HEK293 (cell line): ENCODE results near the gene UGT1A8.

Experiments
- CTCF ChIA-PET: fragments of 350-600 bp; formaldehyde crosslinking; extraction: SDS; loops from one replicate; lab custom pipeline; 2021; ENCODE audit warnings: antibody characterized with exemption; lab: Yijun Ruan, JAX
- POLR2A ChIA-PET: fragments of 300-600 bp; formaldehyde crosslinking; extraction: SDS; loops from one replicate; lab custom pipeline; 2020; ENCODE audit warnings: antibody characterized with exemption, inconsistent platforms; lab: Yijun Ruan, JAX
- H3K27ac ChIP-seq: fragments of 200-500 bp; sonication (Bioruptor generic); 2 replicates; pipeline ENCODE4 v1.5.1; 2014; ENCODE audit warnings: low read depth, low read length, control low read depth, inconsistent platforms; ENCODE audit errors: extremely low read depth
- H3K36me3 ChIP-seq, 2 experiments: fragments of 200-500 bp in 1 of 2; sonication (Bioruptor generic) in 1 of 2; 1 replicate in 1 of 2; 2 replicates in 1 of 2; pipeline ENCODE4 v1.5.1; 2014 to 2017; ENCODE audit warnings: inconsistent platforms in 2 of 2, low read length in 2 of 2; ENCODE audit not compliant: control insufficient read depth in 2 of 2, insufficient read depth in 1 of 2
- H3K4me1 ChIP-seq: fragments of 200-500 bp; sonication (Bioruptor generic); 2 replicates; pipeline ENCODE4 v1.5.1; 2014; ENCODE audit warnings: mild to moderate bottlenecking, low read length, inconsistent platforms; ENCODE audit not compliant: control insufficient read depth, insufficient read depth
- H3K4me3 ChIP-seq: 2 replicates; pipeline ENCODE4 v1.5.1; 2011; ENCODE audit warnings: low read depth, mild to moderate bottlenecking, control low read depth, low read length, moderate library complexity
- H3K9me3 ChIP-seq: fragments of 200-500 bp; sonication (Bioruptor generic); 2 replicates; pipeline ENCODE4 v1.5.1; 2014; ENCODE audit warnings: low read depth, low read length, inconsistent platforms; ENCODE audit not compliant: control insufficient read depth, insufficient read depth
- EGR2 ChIP-seq: fragments of 450-650 bp; formaldehyde crosslinking; IDR thresholded peaks from 2 replicates; pipeline ENCODE4 v1.5.1; 2016; ENCODE audit warnings: low read depth, missing biosample characterization, missing genetic modification characterization
- GLIS1 ChIP-seq: fragments of 450-650 bp; formaldehyde crosslinking; IDR thresholded peaks from 2 replicates; pipeline ENCODE4 v1.5.1; 2016; ENCODE audit warnings: missing biosample characterization, missing genetic modification characterization
- GLIS2 ChIP-seq: fragments of 450-650 bp; formaldehyde crosslinking; IDR thresholded peaks from 2 replicates; pipeline ENCODE4 v1.5.1; 2016; ENCODE audit warnings: missing biosample characterization, missing genetic modification characterization
- PRDM1 ChIP-seq: fragments of 450-650 bp; formaldehyde crosslinking; IDR thresholded peaks from 2 replicates; pipeline ENCODE4; 2016; ENCODE audit warnings: missing biosample characterization, missing genetic modification characterization
- SCRT1 ChIP-seq: fragments of 450-650 bp; formaldehyde crosslinking; IDR thresholded peaks from 2 replicates; pipeline ENCODE4 v1.5.1; 2016; ENCODE audit warnings: missing biosample characterization, missing genetic modification characterization, borderline replicate concordance
- SETDB1 ChIP-seq: IDR thresholded peaks from one replicate; pipeline ENCODE4 v1.6.1; 2017; ENCODE audit warnings: mild to moderate bottlenecking, low read length, moderate library complexity, mixed read lengths; ENCODE audit not compliant: insufficient read length
- SP2 ChIP-seq: fragments of 450-650 bp; formaldehyde crosslinking; IDR thresholded peaks from 2 replicates; pipeline ENCODE4 v1.5.1; 2016; ENCODE audit warnings: missing biosample characterization, missing genetic modification characterization
- ZBTB1 ChIP-seq: fragments of 450-650 bp; formaldehyde crosslinking; IDR thresholded peaks from 2 replicates; pipeline ENCODE4 v1.5.1; 2016; ENCODE audit warnings: missing biosample characterization, missing genetic modification characterization
- ZBTB20 ChIP-seq: fragments of 450-650 bp; formaldehyde crosslinking; IDR thresholded peaks from 2 replicates; pipeline ENCODE4 v1.5.1; 2016; ENCODE audit warnings: missing biosample characterization, missing genetic modification characterization
- ZBTB48 ChIP-seq: fragments of 450-650 bp; formaldehyde crosslinking; IDR thresholded peaks from 2 replicates; pipeline ENCODE4 v1.5.1; 2016; ENCODE audit warnings: missing biosample characterization, missing genetic modification characterization
- ZFP69B ChIP-seq: fragments of 450-650 bp; formaldehyde crosslinking; IDR thresholded peaks from 2 replicates; pipeline ENCODE4 v1.5.1; 2016; ENCODE audit warnings: missing biosample characterization, missing genetic modification characterization
- ZIC2 ChIP-seq: fragments of 450-650 bp; formaldehyde crosslinking; IDR thresholded peaks from 2 replicates; pipeline ENCODE4 v1.5.1; 2016; ENCODE audit warnings: missing biosample characterization, missing genetic modification characterization
- ZNF112 ChIP-seq: fragments of 450-650 bp; formaldehyde crosslinking; IDR thresholded peaks from 2 replicates; pipeline ENCODE4 v1.5.0; 2017; ENCODE audit warnings: missing biosample characterization, missing genetic modification characterization
- ZNF114 ChIP-seq: fragments of 450-650 bp; formaldehyde crosslinking; IDR thresholded peaks from 2 replicates; pipeline ENCODE4 v1.5.0; 2017; ENCODE audit warnings: missing biosample characterization, missing genetic modification characterization
- ZNF146 ChIP-seq: fragments of 450-650 bp; formaldehyde crosslinking; IDR thresholded peaks from 2 replicates; pipeline ENCODE4 v1.5.1; 2016; ENCODE audit warnings: missing biosample characterization, missing genetic modification characterization
- ZNF157 ChIP-seq: fragments of 450-650 bp; formaldehyde crosslinking; IDR thresholded peaks from 2 replicates; pipeline ENCODE4 v1.5.1; 2016; ENCODE audit warnings: missing biosample characterization, missing genetic modification characterization
- ZNF211 ChIP-seq: fragments of 450-650 bp; formaldehyde crosslinking; IDR thresholded peaks from 2 replicates; pipeline ENCODE4 v1.5.1; 2016; ENCODE audit warnings: low read depth, missing biosample characterization, missing genetic modification characterization
- ZNF292 ChIP-seq: fragments of 450-650 bp; formaldehyde crosslinking; IDR thresholded peaks from 2 replicates; pipeline ENCODE4 v1.5.1; 2016; ENCODE audit warnings: low read depth, missing biosample characterization, missing genetic modification characterization, borderline replicate concordance
- ZNF335 ChIP-seq: fragments of 450-650 bp; formaldehyde crosslinking; conservative IDR thresholded peaks from 2 replicates; pipeline ENCODE4 v1.5.1; 2016; ENCODE audit warnings: missing biosample characterization, missing genetic modification characterization
- ZNF341 ChIP-seq: fragments of 450-650 bp; formaldehyde crosslinking; IDR thresholded peaks from 2 replicates; pipeline ENCODE4; 2016; ENCODE audit warnings: low read depth, missing biosample characterization, missing genetic modification characterization
- ZNF510 ChIP-seq: fragments of 450-650 bp; formaldehyde crosslinking; IDR thresholded peaks from 2 replicates; pipeline ENCODE4 v1.5.1; 2018; ENCODE audit warnings: mild to moderate bottlenecking, missing genetic modification characterization, missing biosample characterization; ENCODE audit not compliant: insufficient replicate concordance
- ZNF530 ChIP-seq: fragments of 450-650 bp; formaldehyde crosslinking; IDR thresholded peaks from 2 replicates; pipeline ENCODE4 v1.5.1; 2016; ENCODE audit warnings: low read depth, missing biosample characterization, missing genetic modification characterization
- ZNF548 ChIP-seq: fragments of 450-650 bp; formaldehyde crosslinking; IDR thresholded peaks from 2 replicates; pipeline ENCODE4 v1.5.1; 2016; ENCODE audit warnings: missing biosample characterization, missing genetic modification characterization
- ZNF555 ChIP-seq: fragments of 450-650 bp; formaldehyde crosslinking; conservative IDR thresholded peaks from 2 replicates; pipeline ENCODE4 v1.5.1; 2017; ENCODE audit warnings: missing biosample characterization, mild to moderate bottlenecking, missing genetic modification characterization, inconsistent platforms
- ZNF610 ChIP-seq: fragments of 450-650 bp; formaldehyde crosslinking; IDR thresholded peaks from 2 replicates; pipeline ENCODE4 v1.5.1; 2016; ENCODE audit warnings: missing biosample characterization, missing genetic modification characterization, borderline replicate concordance
- ZNF777 ChIP-seq: fragments of 450-650 bp; formaldehyde crosslinking; IDR thresholded peaks from 2 replicates; pipeline ENCODE4 v1.5.1; 2017; ENCODE audit warnings: missing biosample characterization, missing genetic modification characterization, borderline replicate concordance
- ZNF791 ChIP-seq: fragments of 450-650 bp; formaldehyde crosslinking; IDR thresholded peaks from 2 replicates; pipeline ENCODE4 v1.5.1; 2016; ENCODE audit warnings: missing biosample characterization, missing genetic modification characterization
- ZSCAN23 ChIP-seq: fragments of 450-650 bp; formaldehyde crosslinking; IDR thresholded peaks from 2 replicates; pipeline ENCODE4 v1.5.1; 2016; ENCODE audit warnings: missing biosample characterization, missing genetic modification characterization
- ZXDB ChIP-seq: fragments of 450-650 bp; formaldehyde crosslinking; IDR thresholded peaks from 2 replicates; pipeline ENCODE4 v1.5.1; 2016; ENCODE audit warnings: missing biosample characterization, missing genetic modification characterization
- TF ChIP-seq, protein P1 (sequence below): fragments of 450-650 bp; formaldehyde crosslinking; IDR thresholded peaks from 2 replicates; pipeline ENCODE4 v1.5.1; 2016; ENCODE audit warnings: missing biosample characterization, missing genetic modification characterization

The UGT1A8 gene

DNA sequence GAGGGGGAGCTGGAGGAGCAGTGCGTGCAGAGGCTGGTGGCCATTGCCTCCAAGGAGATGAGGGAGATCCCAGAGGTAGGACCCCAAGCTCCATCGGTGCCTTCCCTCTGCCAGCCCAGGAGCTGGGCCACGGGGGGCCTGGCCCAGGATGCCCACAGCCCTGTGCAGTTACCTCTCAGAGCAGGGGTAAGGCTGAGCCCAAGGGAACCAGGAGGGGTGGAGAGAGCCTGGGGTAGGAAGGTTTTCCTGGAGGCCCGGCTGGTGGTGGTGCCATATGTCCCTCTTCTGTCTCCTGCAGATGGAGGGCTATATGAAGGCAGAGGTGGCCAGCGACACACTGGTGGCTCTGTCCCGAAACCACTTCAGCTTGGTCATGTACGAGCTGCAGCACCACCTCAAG, 172.1 kb downstream of the UGT1A8 start:
- ChIA-PET CTCF (no interaction called here), POLR2A (no interaction called here)
- Histone ChIP-seq H3K9me3 (no peaks in the 10 kb centered on the region), H3K4me3 (no peak overlapping the region), H3K27ac (no peak overlapping the region), H3K4me1 (no peaks in the 10 kb centered on the region), H3K36me3 (no peaks in the 10 kb centered on the region)
- TF ChIP-seq GLIS2 (tag by site-specific recombination) (no peak), ZIC2 (tag by site-specific recombination) (no peak), PRDM1 (no peak), ZNF157 (no peak), ZXDB (tag by site-specific recombination) (no peak), ZNF791 (tag by site-specific recombination) (no peak), ZNF341 (tag by site-specific recombination) (no peak), SCRT1 (tag by site-specific recombination) (no peak), ZNF112 (no peak), ZSCAN23 (tag by site-specific recombination) (no peak), ZNF548 (tag by site-specific recombination) (no peak), ZNF530 (tag by site-specific recombination) (no peak), EGR2 (tag by site-specific recombination) (no peak), SP2 (tag by site-specific recombination) (no peak), ZNF555 (tag by site-specific recombination) (no peak), ZBTB1 (tag by site-specific recombination) (no peak), ZNF610 (tag by site-specific recombination) (no peak)
- TF ChIP-seq, protein P1, sequence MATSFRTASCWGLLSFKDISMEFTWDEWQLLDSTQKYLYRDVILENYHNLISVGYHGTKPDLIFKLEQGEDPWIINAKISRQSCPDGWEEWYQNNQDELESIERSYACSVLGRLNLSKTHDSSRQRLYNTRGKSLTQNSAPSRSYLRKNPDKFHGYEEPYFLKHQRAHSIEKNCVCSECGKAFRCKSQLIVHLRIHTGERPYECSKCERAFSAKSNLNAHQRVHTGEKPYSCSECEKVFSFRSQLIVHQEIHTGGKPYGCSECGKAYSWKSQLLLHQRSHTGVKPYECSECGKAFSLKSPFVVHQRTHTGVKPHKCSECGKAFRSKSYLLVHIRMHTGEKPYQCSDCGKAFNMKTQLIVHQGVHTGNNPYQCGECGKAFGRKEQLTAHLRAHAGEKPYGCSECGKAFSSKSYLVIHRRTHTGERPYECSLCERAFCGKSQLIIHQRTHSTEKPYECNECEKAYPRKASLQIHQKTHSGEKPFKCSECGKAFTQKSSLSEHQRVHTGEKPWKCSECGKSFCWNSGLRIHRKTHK (tag by site-specific recombination): no peak

DNA sequence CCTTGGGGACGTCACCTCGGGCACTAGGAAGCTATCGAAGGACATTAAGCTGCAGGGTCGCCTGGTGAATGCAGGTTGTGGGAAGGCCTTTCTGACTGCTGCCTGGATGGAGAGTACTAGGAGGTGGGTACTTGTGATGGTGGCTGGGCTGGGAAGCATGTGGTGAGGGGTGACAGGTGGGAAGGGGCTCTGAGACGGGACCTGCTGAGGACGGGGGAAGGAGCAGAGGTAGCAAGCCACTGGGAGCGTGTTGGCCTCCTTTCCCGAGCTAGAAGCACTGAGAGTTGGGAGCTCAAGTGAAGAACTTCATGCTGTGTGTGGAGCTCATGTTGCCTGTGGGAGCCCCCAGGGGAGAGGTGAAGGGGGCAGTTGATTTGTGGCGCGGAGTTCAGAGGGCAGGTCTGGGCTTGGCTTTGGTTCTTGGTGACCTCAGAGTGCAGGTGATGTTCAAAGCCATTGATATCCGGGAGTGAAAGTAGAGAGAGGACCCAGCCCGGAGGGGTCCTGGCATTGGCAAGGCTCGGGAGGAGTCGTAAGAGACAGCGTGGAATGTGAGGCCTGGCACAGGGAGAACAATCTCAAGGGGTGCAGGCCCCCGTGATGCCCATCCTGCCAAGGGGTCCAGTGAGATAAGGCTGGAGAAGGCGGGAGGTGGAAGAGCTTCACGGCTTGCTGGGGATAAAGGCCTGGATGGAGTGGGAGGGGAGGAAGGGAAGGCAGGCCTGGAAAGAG, 173.9 kb downstream of the UGT1A8 start:
- POLR2A ChIA-PET: no interaction called here
- Histone ChIP-seq H3K4me1 (no peaks in the 10 kb centered on the region), H3K9me3 (no peaks in the 10 kb centered on the region), H3K4me3 (no peak overlapping the region), H3K36me3 (no peaks in the 10 kb centered on the region), H3K27ac (no peak overlapping the region)
- CTCF ChIA-PET: no interaction called here
- no peak for TF ChIP-seq ZNF510 (tag by site-specific recombination)
- no peak for TF ChIP-seq ZBTB48 (tag by site-specific recombination)
- TF ChIP-seq ZNF292 (tag by site-specific recombination): no peak
- TF ChIP-seq ZBTB20: no peak

GRCh38 chr2:233791883-233792329, 174.5 kb downstream of the UGT1A8 start:
- Histone ChIP-seq H3K4me1 (no peaks in the 10 kb centered on the region), H3K4me3 (no peak overlapping the region), H3K27ac (no peak overlapping the region), H3K36me3 (no peaks in the 10 kb centered on the region), H3K9me3 (no peaks in the 10 kb centered on the region)
- ChIA-PET POLR2A (no interaction called here), CTCF (no interaction called here)
- TF ChIP-seq SETDB1 (no peak), GLIS1 (tag by site-specific recombination) (no peak), ZNF211 (tag by site-specific recombination) (no peak), ZNF146 (tag by site-specific recombination) (no peak), ZFP69B (tag by site-specific recombination) (no peak), ZNF777 (tag by site-specific recombination) (no peak), ZNF335 (no peak), ZNF114 (tag by site-specific recombination) (no peak)
